Measurements from ENCODE around the gene SLC4A5.

SLC4A5 gene

DNA sequence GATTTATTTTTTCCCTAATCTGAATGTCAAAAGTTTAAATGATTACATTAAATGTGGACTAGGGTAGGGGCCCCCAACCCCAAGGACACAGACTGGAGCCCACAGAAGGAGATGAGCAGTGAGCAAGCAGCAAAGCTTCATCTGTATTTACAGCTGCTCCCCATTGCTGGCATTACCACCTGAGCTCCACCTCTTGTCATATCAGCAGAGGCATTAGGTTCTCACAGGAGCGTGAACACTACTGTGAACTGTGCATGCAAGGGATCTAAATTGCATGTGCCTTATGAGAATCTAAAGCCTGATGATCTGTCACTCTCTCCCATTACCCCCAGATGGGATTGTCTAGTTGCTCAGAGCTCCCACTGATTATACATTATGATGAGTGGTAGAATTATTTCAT is 168.3 kb downstream of the SLC4A5 start:
- Histone ChIP-seq H4K20me1 (ENCODE audit: control insufficient read depth, insufficient read depth, low read depth, low read length) (peaks cover 30% of the 10 kb centered on the region), H3K4me1 (ENCODE audit: control insufficient read depth, low read length) (peaks cover 46% of the 10 kb centered on the region), H3K27me3 (ENCODE audit: control insufficient read depth, low read length) (no peaks in the 10 kb centered on the region), H3F3A (ENCODE audit: control insufficient read depth, insufficient read depth) (peaks cover 13% of the 10 kb centered on the region), H3K9me2 (replicated peaks; ENCODE audit: control insufficient read depth, low read length) (no peaks in the 10 kb centered on the region), H3K9me3 (ENCODE audit: control insufficient read depth, insufficient read depth, low read length) (no peaks in the 10 kb centered on the region), H3K79me2 (ENCODE audit: control insufficient read depth, low read length) (peaks cover 88% of the 10 kb centered on the region), H3K4me2 (ENCODE audit: low read length) (peak overlapping the region; percentile 77), H3K27ac (ENCODE audit: low read depth, low read length) (no peak overlapping the region), H3K36me3 (ENCODE audit: control insufficient read depth, low read length) (peaks cover 75% of the 10 kb centered on the region), H3K4me3 (ENCODE audit: low read length) (peak overlapping the region; percentile 92)
- TF ChIP-seq EZH2phosphoT487 (IDR thresholded peaks at IDR 0.05; ENCODE audit: borderline replicate concordance, low read length) = no peak
- TF ChIP-seq, protein P1, sequence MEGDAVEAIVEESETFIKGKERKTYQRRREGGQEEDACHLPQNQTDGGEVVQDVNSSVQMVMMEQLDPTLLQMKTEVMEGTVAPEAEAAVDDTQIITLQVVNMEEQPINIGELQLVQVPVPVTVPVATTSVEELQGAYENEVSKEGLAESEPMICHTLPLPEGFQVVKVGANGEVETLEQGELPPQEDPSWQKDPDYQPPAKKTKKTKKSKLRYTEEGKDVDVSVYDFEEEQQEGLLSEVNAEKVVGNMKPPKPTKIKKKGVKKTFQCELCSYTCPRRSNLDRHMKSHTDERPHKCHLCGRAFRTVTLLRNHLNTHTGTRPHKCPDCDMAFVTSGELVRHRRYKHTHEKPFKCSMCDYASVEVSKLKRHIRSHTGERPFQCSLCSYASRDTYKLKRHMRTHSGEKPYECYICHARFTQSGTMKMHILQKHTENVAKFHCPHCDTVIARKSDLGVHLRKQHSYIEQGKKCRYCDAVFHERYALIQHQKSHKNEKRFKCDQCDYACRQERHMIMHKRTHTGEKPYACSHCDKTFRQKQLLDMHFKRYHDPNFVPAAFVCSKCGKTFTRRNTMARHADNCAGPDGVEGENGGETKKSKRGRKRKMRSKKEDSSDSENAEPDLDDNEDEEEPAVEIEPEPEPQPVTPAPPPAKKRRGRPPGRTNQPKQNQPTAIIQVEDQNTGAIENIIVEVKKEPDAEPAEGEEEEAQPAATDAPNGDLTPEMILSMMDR (IDR thresholded peaks at IDR 0.05; ENCODE audit: low read depth, low read length, poor library complexity, severe bottlenecking) = no peak

DNA sequence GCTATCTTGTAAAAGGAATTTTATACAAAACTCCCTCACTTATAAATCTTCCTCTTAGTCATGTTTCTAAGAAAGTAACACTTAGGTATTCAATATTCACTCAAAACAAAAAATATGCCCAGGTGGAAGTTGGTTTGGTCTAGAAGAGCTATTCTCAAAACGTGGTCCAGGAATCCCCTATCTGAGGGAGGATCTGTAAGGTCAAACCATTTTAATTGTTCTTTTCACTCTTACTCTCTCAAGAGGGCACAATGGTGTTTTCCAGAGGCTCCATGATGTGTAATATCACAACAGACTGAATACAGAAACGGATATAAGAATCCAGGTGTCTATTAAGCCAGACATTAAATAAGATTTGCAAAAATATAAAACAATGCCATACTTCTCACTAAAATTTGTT is 174.5 kb downstream of the SLC4A5 start:
- Histone ChIP-seq H3F3A (ENCODE audit: control insufficient read depth, insufficient read depth) (peaks cover 11% of the 10 kb centered on the region), H3K27me3 (ENCODE audit: control insufficient read depth, low read length) (no peaks in the 10 kb centered on the region), H3K4me1 (ENCODE audit: control insufficient read depth, low read length) (peaks cover 4% of the 10 kb centered on the region; the same call in 1 of the 2 replicates), H3K9me2 (replicated peaks; ENCODE audit: control insufficient read depth, low read length) (no peaks in the 10 kb centered on the region), H3K9me3 (ENCODE audit: control insufficient read depth, insufficient read depth, low read length) (no peaks in the 10 kb centered on the region), H4K20me1 (ENCODE audit: control insufficient read depth, insufficient read depth, low read depth, low read length) (peaks cover 2% of the 10 kb centered on the region), H3K36me3 (ENCODE audit: control insufficient read depth, low read length) (peaks cover 90% of the 10 kb centered on the region), H3K79me2 (ENCODE audit: control insufficient read depth, low read length) (peaks cover 97% of the 10 kb centered on the region), H3K27ac (ENCODE audit: low read depth, low read length) (no peak overlapping the region), H3K4me2 (ENCODE audit: low read length) (no peak overlapping the region), H3K4me3 (ENCODE audit: low read length) (no peak overlapping the region)
- TF ChIP-seq, protein P1 (IDR thresholded peaks at IDR 0.05; ENCODE audit: low read depth, low read length, poor library complexity, severe bottlenecking) = no peak
- no peak for TF ChIP-seq EZH2phosphoT487 (IDR thresholded peaks at IDR 0.05; ENCODE audit: borderline replicate concordance, low read length)

Data from DOHH2 (cell line).